GDM1 (cell line): Measurements from ENCODE around the gene TESK2.
A peak's percentile ranks its signal among the peaks of the same experiment; 100 is the strongest.
"Not testable (repeated sequence)": the region's sequence is repeated elsewhere in the genome, so short reads cannot be mapped to it uniquely, and the experiment has no call there.

ENCODE experiments used
- DNase-seq: peaks from one replicate; lab custom pipeline; 2025; lab: John Stamatoyannopoulos, UW

The TESK2 gene

GRCh38 chr1:45490626-45491486 is at the start of gene TESK2:
TESK2 (minus strand) TSS chr1:45491163; CDS start chr1:45457785, 33,378 bp downstream.
- peak; percentile 99 for DNase-seq

GRCh38 chr1:45536886-45537285 is 45.9 kb upstream of the TESK2 start:
- DNase-seq, result no peak

GRCh38 chr1:45535988-45536766 is 45.2 kb upstream of the TESK2 start:
- DNase-seq, result no peak

GRCh38 chr1:45531873-45532272 is 40.9 kb upstream of the TESK2 start:
- DNase-seq, result no peak

- DNase-seq, result no peak
These were observed 39.7 kb upstream of the TESK2 start for GRCh38 chr1:45530632-45531135.

- DNase-seq, result no peak
These were observed 35.2 kb upstream of the TESK2 start for GRCh38 chr1:45526135-45526644.

- not testable (repeated sequence) for DNase-seq
These were observed 33.0 kb upstream of the TESK2 start for GRCh38 chr1:45523975-45524374.

GRCh38 chr1:45523516-45523915 is 32.6 kb upstream of the TESK2 start:
- not testable (repeated sequence) for DNase-seq

GRCh38 chr1:45522324-45523104 is 31.6 kb upstream of the TESK2 start:
- DNase-seq, result no peak

GRCh38 chr1:45521413-45522323 is 30.7 kb upstream of the TESK2 start, which contains the start of gene PRDX1:
PRDX1 (minus strand) TSS chr1:45521884; CDS start chr1:45519043, 2,841 bp downstream.
- DNase-seq, result peak; percentile 94

GRCh38 chr1:45519774-45520173 is 28.8 kb upstream of the TESK2 start:
- DNase-seq, result not testable (repeated sequence)

GRCh38 chr1:45518910-45519309 is 27.9 kb upstream of the TESK2 start:
- no peak for DNase-seq

- not testable (repeated sequence) for DNase-seq
These were observed 27.4 kb upstream of the TESK2 start for GRCh38 chr1:45518366-45518765.

- DNase-seq, result no peak
These were observed 25.5 kb upstream of the TESK2 start for GRCh38 chr1:45516465-45516864.

- no peak for DNase-seq
These were observed 25.1 kb upstream of the TESK2 start for GRCh38 chr1:45516036-45516435.

GRCh38 chr1:45513532-45514260 is 22.7 kb upstream of the TESK2 start:
- not testable (repeated sequence) for DNase-seq

- peak; percentile 15 for DNase-seq
These were observed 21.7 kb upstream of the TESK2 start for GRCh38 chr1:45512641-45513054.

GRCh38 chr1:45510972-45511527 is 20.1 kb upstream of the TESK2 start:
- no peak for DNase-seq
